ENCODE measurements around the gene GCGR. TPM values are rescaled to one million over a fixed set of nuclear protein-coding genes. Genes with fewer than 3 reads are reported as not detected.
"Not testable (repeated sequence)": the region's sequence is repeated elsewhere in the genome, so short reads cannot be mapped to it uniquely, and the experiment has no call there.

The GCGR gene
- total RNA-seq, 4 donors from 2014 or later, result 0.16 to 0.71 (median 0.47) TPM

- H3K4me3 ChIP-seq (ENCODE audit: low read depth, poor library complexity, severe bottlenecking), result no peak overlapping the region
- no peak for DNase-seq (ENCODE audit: low spot score in 2 of 2)
- intact Hi-C loops (cut with DNase I; ENCODE audit: low total_unique reads), result no loop called here
- 69 to 70% methylated on average over 9 of the region's 9 CpGs for WGBS, 2 donors
- no peak for TF ChIP-seq CTCF (IDR thresholded peaks at IDR 0.05)
- TF ChIP-seq POLR2A (IDR thresholded peaks at IDR 0.05), result no peak
Measured at GRCh38 chr17:81837641-81838040, 33.7 kb downstream of the GCGR start.

- TF ChIP-seq POLR2A (IDR thresholded peaks at IDR 0.05) (no peak), CTCF (IDR thresholded peaks at IDR 0.05) (no peak)
- DNase-seq (ENCODE audit: low spot score in 2 of 2), result no peak
- no peak overlapping the region for H3K4me3 ChIP-seq (ENCODE audit: low read depth, poor library complexity, severe bottlenecking)
- intact Hi-C loops (cut with DNase I; ENCODE audit: low total_unique reads), result no loop called here
- WGBS, 2 donors, result 33 to 36% methylated on average over 14 to 17 of the region's 17 CpGs
Measured at GRCh38 chr17:81838753-81839255, 34.9 kb downstream of the GCGR start.

GRCh38 chr17:81839301-81839700, 35.4 kb downstream of the GCGR start:
- WGBS, 2 donors, result 47 to 61% methylated on average over 15 of the region's 15 CpGs
- intact Hi-C loops (cut with DNase I; ENCODE audit: low total_unique reads), result no loop called here
- no peak overlapping the region for H3K4me3 ChIP-seq (ENCODE audit: low read depth, poor library complexity, severe bottlenecking)
- no peak for DNase-seq (ENCODE audit: low spot score in 2 of 2)
- TF ChIP-seq POLR2A (IDR thresholded peaks at IDR 0.05), result no peak
- TF ChIP-seq CTCF (IDR thresholded peaks at IDR 0.05), result no peak

GRCh38 chr17:81840059-81840458, 36.1 kb downstream of the GCGR start:
- 74 to 82% methylated on average over 5 of the region's 5 CpGs for WGBS, 2 donors
- DNase-seq (ENCODE audit: low spot score in 2 of 2); H3K4me3 ChIP-seq (ENCODE audit: low read depth, poor library complexity, severe bottlenecking); intact Hi-C loops (cut with DNase I; ENCODE audit: low total_unique reads): not testable (repeated sequence)

GRCh38 chr17:81840826-81841778, 37.2 kb downstream of the GCGR start:
- intact Hi-C loops (cut with DNase I; ENCODE audit: low total_unique reads), result no loop called here
- H3K4me3 ChIP-seq (ENCODE audit: low read depth, poor library complexity, severe bottlenecking), result no peak overlapping the region
- 45 to 50% methylated on average over 28 to 40 of the region's 40 CpGs for WGBS, 2 donors
- DNase-seq (ENCODE audit: low spot score in 2 of 2), result no peak
- TF ChIP-seq POLR2A (IDR thresholded peaks at IDR 0.05), result no peak
- TF ChIP-seq CTCF (IDR thresholded peaks at IDR 0.05), result no peak

GRCh38 chr17:81841866-81842265, 37.9 kb downstream of the GCGR start:
- no peak overlapping the region for H3K4me3 ChIP-seq (ENCODE audit: low read depth, poor library complexity, severe bottlenecking)
- TF ChIP-seq CTCF (IDR thresholded peaks at IDR 0.05) (no peak), POLR2A (IDR thresholded peaks at IDR 0.05) (no peak)
- WGBS, 2 donors, result 42 to 47% methylated on average over 13 to 15 of the region's 15 CpGs
- DNase-seq (ENCODE audit: low spot score in 2 of 2), result no peak
- intact Hi-C loops (cut with DNase I; ENCODE audit: low total_unique reads), result no loop called here

All from lower leg skin (tissue), 4 donors.